ENCODE results near the gene MMRN2. TPM values are rescaled to one million over a fixed set of nuclear protein-coding genes. Genes with fewer than 3 reads are reported as not detected.
A peak's percentile ranks its signal among the peaks of the same experiment; 100 is the strongest.

Gene MMRN2
- total RNA-seq, 1 donor from 2014 or later: 4.1 TPM

DNA sequence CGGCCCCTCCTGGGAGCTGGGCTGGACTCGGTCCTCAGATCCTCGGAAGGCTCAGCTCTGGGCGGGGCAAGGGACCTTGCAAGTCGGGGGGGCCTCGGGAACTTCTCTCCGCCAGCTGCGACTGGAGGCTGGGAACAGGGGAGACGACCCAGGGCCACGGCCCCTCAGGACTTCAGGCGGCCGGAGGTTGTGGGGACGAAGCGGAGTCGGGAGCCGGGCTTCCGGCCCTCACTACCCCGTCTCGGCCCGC is 13.5 kb upstream of the MMRN2 start:
- FAIRE-seq (no peak), DNase-seq (ENCODE audit: low spot score in 2 of 2) (no peak)

DNA sequence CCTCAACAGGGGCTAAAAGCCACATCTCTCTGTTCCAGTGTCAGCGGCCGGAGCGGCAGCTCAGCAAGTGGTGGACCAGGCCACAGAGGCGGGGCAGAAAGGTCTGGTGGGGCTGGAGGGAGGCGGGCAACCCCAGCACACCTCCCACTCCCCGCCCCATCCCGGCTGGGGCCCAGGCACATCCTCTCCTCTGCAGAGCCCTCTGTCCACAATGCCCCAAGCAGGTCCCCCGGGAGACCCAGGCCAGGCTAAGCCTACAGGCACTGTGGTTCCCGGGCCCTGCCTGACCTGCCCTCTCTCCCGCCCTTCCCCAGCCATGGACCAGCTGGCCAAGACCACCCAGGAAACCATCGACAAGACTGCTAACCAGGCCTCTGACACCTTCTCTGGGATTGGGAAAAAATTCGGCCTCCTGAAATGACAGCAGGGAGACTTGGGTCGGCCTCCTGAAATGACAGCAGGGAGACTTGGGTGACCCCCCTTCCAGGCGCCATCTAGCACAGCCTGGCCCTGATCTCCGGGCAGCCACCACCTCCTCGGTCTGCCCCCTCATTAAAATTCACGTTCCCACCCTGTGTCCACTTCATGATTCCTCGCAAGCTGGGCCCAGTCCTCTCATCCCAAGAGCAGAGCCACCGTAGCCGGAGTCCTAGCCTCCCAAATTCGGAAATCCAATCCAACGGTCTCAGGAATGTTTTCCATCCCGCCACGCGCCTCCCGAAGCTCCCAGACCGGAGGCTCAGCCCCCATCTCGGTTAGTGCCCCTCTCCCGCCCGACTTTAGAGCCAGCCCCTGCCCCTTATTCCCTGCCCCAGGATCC is 13.0 kb upstream of the MMRN2 start:
- FAIRE-seq: no peak

DNA sequence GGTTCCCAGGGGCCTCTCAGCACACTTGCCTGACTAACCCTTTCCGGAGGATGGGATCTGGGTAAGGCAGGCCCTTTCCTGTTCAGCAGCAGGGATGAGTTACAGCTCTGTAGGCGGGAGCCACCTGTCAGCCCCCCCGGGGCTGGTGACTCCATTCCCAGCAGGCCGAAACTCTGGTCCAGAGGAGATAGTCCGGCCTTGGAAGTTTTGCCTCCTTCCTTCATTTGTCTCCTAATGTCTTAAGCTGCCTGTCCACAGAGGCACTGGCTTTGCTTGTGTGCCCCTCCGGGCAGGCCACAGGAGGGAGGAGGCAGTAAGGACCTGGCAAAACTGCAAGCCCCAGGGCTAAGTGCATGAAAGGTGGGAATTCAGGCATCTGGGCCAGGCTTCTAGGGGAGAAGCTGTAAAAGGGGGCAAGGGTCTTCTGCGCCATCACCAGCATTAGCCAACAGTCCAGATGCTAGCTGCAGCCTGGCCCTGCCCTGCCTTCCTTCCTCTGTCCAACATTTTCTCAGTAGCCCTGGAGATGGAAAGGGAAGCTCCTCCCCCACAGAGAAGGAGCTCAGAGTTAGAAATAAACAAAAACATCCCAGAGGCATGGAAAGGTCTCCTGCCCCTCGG is 12.1 kb upstream of the MMRN2 start:
- DNase-seq (ENCODE audit: low spot score in 2 of 2) (no peak), FAIRE-seq (no peak)

More for the DNA sequence above, 13.0 kb upstream of the MMRN2 start:
- DNase-seq (ENCODE audit: low spot score in 2 of 2): no peak

DNA sequence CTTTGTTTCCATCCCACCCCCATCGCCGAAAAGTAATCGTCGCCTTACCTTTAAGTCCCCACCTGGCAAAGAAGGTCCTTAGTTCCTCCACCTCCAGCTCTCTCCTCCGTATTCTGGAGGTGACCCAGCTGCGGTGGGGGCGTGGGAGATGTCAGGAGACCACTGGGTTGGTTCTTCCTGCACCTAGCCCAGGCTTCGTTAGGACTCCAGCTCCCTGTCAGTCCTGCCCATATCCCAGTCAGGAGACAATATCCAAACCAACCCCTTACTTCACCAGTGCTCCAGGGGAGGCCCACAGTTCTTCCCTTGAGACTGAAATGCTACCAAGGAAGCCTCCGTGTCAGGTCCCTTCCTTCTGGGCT is 11.6 kb upstream of the MMRN2 start:
- no peak for DNase-seq (ENCODE audit: low spot score in 2 of 2)
- no peak for FAIRE-seq

DNA sequence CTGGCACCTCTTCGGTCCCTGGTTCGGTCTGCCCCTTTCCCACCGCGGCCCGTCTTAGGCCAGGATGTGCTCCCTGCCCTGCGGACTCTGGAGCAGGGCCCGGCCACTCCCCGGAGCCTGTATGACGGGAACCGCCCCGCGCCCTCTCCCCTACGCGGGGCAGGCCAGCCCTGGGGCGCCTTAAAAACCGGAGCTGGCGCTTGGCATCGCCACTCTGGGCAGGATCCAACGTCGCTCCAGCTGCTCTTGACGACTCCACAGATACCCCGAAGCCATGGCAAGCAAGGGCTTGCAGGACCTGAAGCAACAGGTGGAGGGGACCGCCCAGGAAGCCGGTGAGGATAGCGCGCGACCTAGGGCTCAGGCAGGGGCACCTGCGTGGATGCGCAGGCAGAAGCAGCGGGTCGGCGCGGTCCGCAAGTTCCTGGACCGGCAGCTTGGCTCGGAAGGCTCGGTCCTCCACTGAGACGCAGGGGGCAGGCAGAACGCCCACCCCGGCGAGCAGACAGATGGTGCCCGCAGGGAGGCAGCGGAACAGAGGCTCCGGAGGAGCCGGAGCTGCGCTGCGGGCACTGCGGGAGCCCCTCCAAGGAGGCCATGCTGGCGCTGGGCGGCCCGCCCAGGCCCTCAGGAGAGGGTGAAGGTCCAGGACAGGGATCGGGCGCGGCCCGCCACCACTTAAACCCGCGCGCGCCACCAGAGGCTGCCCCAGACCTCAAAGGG is 11.0 kb upstream of the MMRN2 start, which contains the start of gene ADIRF:
TSS of gene ADIRF (plus strand) at position 212 of the 723 bp plus-strand sequence. CDS start at position 275, 63 bp downstream.
- DNase-seq (ENCODE audit: low spot score in 2 of 2) (no peak), FAIRE-seq (no peak)

- DNase-seq (ENCODE audit: low spot score in 2 of 2) (peak in 1 of 2 donors; percentile 12), FAIRE-seq (no peak)
These were observed 10.1 kb upstream of the MMRN2 start for GRCh38 chr10:86967481-86967941.

DNA sequence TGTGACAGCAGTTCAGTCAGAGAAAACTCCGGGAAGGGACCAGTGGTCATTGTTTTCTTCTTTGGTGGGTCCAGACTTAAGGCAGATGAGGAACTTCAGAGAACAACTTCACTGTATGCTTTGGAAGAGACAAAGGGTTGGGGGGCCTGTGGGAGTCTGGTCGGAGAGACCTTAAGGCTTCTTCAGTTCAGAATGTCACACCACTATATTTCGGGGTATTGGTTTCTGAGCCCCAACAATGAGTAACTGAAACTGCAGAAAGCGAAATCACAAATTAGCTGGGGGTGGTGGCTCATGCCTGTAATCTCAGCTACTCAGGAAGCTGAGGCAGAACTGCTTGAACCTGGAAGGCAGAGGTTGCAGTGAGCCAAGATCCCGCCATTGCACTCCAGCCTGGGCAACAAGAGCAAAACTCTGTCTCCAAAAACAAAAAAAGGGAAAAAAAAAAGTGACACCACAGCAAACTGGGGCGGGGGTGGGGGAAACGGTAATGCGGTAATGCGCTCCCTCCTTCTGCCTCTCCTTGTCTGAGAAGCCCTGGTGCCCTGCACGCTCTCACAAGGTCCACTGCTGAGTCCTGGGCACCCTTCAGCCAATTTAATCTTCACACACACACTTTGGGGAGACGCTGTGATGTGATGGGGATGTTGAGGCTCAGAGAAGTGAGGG is 8.7 kb upstream of the MMRN2 start:
- FAIRE-seq (no peak), DNase-seq (ENCODE audit: low spot score in 2 of 2) (no peak)

GRCh38 chr10:86964847-86965190 is 7.4 kb upstream of the MMRN2 start:
- FAIRE-seq (no peak), DNase-seq (ENCODE audit: low spot score in 2 of 2) (no peak)

DNA sequence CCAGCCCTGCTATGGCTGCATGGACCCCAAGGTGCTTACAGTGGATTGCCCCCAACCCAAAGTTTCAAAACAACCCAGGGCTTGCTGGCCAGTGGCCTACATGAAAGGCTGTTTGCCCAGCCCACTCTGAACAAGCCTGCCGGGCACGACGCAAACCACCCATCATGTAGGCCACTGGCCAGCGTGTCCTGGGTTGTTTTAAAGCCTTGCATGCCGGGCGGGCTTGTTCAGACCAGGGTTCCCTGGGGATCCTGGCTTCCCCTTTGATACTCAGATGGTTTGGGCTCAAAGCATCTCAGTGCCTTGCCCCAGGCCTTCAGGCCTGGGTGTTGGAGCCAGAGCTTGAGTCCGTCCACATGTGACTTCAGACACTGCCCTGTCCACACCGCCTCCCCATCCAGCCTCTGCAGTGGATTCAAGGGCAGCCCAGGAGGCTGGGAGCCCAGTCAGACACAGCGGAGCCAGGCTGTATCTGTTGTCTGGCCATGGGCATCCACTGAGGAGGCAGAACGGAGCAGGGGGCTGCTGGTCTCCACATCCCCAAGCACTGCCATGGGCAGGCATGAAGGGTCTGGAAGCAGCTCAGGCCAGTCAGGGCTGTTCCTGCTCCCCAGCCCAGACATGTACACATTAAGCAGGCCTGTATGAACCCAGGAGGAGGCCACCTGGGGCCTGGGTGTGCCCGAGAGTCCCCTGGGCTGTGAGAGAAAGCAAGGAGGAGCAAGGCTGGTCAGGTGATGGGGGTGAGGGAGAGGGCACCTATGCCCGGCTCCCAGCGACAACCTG is 6.8 kb upstream of the MMRN2 start:
- DNase-seq (ENCODE audit: low spot score in 2 of 2): no peak
- FAIRE-seq: no peak

DNA sequence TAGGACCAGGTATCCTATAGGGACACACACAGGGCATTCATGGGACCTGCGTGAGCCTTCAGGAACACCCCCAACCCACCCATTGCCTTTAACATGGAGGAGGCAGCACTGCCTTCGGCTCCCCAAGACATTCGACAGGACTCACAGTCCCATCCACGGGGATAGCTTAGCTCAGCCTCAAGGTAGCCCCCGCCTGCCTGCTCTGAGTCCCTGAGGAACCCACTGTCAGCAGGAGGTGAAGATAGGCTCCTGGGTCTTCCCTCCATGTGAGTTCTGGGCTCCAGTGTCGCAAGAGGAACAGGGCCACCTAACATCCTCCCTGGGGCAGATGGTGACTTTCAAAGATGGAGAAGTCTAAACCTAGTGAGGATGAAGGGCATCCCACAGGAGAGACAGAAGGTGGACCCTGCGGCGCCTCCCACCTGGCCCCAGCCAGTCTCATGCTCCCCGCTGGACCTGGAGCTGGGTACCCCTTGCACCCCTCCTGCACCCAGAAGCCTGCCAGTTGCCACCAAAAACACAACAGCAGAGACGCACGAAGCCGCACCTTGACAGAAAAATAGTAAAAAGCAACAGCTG is 6.0 kb upstream of the MMRN2 start:
- FAIRE-seq (no peak), DNase-seq (ENCODE audit: low spot score in 2 of 2) (no peak)

GRCh38 chr10:86962981-86963310 is 5.5 kb upstream of the MMRN2 start:
- DNase-seq (ENCODE audit: low spot score in 2 of 2) (no peak), FAIRE-seq (no peak)

DNA sequence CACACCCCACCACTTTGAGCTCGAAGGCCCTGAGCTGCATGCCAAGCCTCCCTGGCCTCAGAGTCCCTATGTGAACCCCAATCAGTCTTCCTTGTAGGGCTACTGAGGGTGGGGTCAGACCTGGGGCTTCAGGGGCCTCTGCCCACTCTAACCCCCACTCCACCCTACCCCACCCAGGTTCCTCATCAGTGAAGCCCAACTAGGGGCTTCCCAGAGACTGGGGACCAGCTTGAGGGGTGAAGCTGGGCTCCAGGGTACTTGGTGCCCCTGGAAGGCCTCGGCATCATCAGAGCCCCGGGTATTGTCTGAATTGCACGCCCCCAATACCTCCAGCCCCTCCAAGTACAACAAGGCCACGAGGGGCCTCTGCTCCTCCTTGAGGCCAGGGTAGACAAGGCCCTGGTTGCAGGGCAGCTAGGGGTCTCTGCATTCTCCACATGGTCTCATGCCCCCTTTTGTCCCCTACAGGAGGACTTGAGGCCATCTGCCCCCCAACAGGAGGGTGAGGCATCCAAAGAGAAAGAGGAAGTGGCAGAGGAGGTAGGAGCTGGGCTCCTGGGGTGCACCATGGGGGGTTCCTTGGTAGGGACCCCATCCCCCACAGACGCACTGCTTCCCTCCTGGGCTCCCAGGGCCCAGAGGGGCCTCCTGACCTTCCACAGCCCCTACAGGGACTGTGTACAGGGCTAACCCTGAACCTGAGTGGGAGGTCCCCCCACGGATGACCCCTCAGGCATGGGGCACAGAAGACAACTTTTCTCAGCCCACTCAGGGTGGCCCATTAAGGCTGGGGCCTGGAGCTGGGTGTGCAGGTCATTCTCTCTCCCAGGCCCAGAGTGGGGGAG is 4.9 kb upstream of the MMRN2 start:
- DNase-seq (ENCODE audit: low spot score in 2 of 2): no peak
- no peak for FAIRE-seq

DNA sequence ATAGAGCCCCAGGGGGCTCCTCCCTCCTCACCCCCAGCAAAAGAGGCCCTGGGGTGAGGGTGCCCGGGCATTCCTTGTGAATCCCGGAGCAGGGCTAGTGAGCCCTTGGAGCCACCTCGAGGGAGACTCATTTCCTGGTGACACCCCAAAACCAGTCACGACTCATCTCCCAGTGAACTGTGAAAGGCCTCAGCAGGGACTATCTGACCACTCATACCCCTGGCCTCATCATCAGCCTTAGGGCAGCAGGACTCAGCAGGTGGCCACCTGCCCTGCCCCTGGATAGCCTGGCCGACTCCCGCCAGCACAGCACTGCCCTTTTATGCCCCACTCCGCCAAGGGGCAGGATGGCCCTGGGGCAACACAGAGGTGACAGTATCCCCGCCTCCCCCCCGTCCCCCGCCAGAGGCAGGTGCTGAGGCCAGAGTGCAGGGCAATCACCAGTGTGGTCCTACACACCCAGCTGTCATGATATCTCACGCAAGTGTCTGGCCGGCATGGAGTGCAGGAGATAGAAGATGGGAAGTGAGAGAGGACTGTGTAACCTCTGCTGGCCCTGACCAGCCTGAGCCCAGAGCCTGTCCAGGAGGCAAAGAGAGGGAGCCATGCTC is 4.2 kb upstream of the MMRN2 start:
- no peak for DNase-seq (ENCODE audit: low spot score in 2 of 2)
- no peak for FAIRE-seq

GRCh38 chr10:86960863-86961434 is 3.5 kb upstream of the MMRN2 start:
- FAIRE-seq (no peak), DNase-seq (ENCODE audit: low spot score in 2 of 2) (no peak)

- DNase-seq (ENCODE audit: low spot score in 2 of 2) (no peak), FAIRE-seq (no peak)
These were observed 2.8 kb upstream of the MMRN2 start for GRCh38 chr10:86960003-86960862.

GRCh38 chr10:86959737-86960002 is 2.3 kb upstream of the MMRN2 start:
- no peak for DNase-seq (ENCODE audit: low spot score in 2 of 2)
- FAIRE-seq: no peak

DNA sequence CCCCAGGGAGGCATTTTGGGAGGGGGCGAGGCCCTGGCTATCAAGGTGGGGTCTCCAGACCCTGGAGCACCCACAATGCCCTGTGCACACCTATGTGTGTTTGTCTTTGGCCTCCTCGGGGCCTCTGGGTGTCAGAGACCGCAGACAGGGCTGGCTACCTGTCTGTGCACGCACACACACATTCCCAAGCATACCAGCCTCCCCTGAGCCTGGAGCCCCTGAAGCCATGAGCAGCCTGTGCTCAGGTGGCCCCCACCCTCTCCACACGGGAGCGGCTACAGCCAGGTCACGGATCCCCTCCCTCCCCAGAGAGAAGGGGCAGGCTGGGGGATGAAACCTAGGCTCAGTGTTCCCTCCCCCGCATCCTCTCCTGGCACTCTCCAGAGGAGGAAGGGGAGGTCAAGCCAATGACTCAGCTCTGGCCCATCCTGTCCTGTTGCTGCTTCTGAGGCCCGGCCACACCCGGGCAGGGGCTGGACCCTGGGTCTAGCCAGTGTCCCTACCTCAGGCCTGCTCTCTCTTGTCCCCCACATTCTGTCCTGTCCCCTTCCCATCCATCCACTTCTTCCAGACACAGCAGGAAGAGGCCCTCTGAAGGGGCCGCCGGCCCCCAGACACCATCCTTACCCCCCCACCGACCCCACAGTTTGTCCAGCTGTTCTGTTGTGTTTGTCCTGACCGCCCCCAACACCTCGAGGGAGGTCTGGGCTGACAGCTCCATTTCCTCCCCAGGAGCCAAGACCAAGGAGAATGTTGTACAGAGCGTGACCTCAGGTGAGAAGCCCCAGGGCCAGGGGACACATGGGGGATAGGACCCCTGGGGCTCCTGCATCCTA is 1.7 kb upstream of the MMRN2 start:
- no peak for FAIRE-seq
- DNase-seq (ENCODE audit: low spot score in 2 of 2): peak in 1 of 2 donors; percentile 65
